ENCODE data around the gene C2orf15.
"Not testable (repeated sequence)": the region's sequence is repeated elsewhere in the genome, so short reads cannot be mapped to it uniquely, and the experiment has no call there.

- TF ChIP-seq CTCF, POLR2A (IDR thresholded peaks at IDR 0.05): not testable (repeated sequence)
Observed at GRCh38 chr2:99135044-99135556, 6.4 kb upstream of the C2orf15 start.

Data from lower leg skin (tissue), 3 donors.